ENCODE measurements around the gene CNBP. TPM values are rescaled to one million over a fixed set of nuclear protein-coding genes. Genes with fewer than 3 reads are reported as not detected.
A peak's percentile ranks its signal among the peaks of the same experiment; 100 is the strongest.
"Not testable (repeated sequence)": the region's sequence is repeated elsewhere in the genome, so short reads cannot be mapped to it uniquely, and the experiment has no call there.

CNBP gene
- polyA plus RNA-seq, 1 donor, result 399 TPM

DNA sequence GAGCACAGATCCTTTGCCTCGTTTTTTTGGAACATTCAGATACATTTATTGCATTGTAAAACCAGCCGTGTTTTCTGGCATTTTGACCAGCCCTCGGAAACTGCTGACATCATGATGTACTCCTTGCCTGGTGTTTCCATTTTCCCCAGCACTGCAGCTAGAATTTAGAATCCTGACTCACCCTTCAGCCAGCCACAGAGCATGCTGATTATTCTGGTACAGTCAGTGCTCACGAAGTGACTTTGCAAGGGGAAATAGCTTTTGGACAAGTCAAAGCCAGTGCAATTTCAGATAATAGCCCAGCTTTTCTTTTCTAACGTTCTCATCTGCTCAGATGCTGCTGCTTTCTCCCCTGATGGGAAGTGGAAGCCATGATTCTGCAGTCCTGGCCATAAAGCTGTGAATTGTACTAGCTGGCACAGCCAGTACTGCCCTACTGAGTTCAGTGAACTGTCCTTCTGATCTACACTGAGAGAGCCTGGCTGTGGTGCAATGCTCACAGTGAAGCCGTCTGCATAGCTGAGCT is 12.1 kb upstream of the CNBP start:
- no peak for DNase-seq

DNA sequence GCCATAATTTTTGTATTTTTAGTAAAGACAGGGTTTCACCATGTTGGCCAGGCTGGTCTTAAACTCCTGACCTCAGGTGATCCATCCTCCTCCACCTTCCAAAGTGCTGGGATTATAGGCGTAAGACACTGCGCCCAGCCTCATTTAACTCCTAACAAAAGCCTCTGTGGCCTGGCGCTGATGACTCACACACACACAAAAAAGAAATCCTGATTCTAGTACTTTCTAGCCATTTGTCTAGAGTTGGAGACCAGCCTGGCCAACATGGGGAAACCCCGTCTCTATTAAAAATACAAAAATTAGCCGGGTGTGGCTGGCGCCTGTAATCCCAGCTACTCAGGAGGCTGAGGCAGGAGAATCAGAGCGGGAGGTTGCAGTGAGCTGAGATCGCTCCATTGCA is 6.1 kb upstream of the CNBP start:
- not testable (repeated sequence) for DNase-seq

DNA sequence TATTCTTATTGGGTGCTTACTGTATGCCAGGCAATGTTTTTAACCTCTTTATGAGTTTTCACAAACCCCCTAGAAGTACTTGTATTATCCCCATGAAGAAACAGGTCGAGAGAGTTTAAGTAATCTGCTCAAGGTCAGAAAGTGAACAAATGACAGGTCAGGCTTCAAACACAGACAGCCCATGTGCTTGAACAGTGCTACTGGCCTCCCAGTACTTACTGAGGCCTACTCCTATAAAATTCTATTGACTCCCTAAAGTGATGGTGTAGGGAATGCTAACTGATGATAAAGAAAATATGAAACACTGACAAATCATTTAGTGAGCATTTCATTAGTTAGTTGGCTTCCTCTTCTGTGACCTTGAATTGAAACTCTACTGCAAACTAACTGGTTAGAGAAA is 4.2 kb upstream of the CNBP start:
- no peak for DNase-seq

DNA sequence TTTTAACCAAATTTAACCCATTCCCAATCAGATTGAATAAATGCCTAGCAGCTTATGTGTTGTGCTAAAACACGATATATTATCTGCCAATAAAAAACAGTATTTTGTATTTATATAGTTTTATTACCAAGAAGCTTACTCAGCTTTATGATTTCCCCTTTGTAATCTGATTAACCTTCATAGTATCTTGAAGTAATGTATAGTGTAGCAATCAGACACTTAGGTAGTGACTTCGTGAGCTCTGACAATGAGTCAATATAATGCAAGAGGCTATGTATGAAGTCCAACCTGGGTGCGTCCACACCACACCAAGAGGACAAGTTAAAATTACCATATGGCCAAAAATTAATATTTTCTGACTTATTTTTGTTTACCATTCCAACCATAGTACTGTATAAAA is 2.1 kb upstream of the CNBP start:
- no peak for DNase-seq

DNA sequence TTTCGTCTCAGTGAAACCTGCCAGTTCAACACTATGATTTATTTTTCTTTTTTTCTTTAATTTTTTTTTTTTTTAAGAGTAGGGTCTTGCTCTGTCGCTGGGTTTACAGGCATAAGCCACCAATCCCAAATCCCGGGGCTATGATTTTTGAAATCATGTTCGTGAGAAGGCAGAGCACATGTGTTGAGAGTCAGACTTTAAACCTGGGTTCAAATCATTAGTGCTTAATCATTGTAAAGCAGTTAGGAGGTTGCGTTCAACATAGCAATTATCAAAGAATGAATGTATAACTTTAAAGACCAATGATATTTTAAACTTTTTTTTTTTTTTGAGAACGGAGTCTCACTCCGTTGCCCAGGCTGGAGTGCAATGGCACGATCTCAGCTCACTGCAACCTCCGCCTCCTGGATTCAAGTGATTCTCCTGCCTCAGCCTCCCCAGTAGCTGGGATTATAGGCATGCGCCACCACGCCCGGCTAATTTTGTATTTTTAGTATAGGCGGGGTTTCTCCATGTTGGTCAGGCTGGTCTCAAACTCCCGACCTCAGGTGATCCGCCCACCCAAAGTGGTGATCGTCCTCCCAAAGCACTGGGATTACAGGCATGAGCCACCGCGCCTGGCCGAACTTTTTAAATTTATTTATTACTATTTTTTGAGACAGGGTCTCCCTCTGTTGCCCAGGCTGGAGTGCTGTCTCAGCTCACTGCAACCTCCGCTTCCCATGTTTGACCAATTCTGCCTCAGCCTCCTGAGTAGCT is 1.3 kb upstream of the CNBP start:
- DNase-seq, result not testable (repeated sequence)

DNA sequence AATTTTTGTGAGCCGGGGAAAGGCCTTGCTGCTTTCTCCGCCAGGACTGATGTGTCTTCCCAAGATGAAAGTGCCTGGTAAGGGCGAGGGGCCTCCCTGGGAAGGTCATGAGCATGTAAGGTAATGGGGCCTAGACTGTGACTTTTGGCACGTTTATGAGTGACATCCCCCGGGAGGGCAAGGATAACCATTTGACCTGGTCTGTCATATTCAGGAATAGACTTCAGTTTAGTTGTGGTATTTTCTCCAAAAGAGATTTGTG is 631 bp upstream of the CNBP start:
- DNase-seq, result no peak

DNA sequence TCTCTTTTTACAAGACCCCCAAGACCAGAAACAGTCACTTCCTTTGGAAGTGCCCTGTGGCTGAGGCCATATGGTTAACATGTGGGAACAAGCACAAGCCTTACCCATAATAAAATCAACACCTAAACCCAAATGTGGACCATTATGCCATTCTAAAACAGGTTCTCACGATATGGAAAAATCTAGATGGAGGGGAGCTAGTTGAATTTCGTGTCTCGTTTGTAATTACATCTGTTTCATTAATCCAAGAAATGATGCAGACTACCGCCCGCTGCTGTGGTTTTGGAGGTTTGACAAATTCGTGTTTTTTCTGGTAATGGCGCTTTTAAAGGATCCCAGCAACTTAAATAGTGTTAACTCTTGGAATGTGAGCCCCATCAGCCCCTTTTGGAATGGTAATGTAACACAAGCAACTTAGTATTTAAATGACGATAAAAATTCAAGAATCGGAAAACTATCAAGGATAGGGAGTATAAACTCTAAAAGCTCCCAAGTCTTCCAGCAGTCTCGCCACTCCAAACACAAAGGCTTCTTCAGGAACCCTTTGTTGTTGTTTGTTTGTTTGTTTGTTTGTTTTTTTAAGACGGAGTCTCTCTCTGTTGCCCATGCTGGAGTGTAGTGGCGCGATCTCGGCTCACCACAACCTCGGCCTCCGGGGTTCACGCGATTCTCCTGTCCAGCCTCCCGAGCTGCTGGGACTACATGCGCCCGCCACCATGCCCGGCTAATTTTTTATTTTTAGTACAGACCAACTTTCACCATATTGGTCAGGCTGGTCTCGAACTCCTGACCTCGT is 1.1 kb downstream of the CNBP start:
- DNase-seq, result no peak

DNA sequence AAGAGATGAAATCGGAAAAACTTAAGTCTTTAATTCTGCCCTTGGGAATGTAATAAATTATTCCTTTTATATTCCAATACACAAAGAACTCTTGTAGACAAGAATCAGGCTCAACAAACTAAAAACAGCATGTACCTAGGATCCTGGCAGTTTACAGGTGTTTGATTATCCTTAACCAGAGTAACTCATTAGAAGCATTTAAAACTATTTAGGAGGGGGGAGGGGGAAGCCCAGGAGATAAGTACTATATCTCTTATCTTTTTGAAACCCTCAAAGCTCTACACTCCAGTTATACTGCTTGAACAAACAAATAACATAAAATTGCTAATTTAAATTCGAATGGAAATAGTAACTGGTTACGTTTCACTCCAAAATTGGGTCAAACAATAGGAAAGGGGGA is 1.9 kb downstream of the CNBP start:
- no peak for DNase-seq

DNA sequence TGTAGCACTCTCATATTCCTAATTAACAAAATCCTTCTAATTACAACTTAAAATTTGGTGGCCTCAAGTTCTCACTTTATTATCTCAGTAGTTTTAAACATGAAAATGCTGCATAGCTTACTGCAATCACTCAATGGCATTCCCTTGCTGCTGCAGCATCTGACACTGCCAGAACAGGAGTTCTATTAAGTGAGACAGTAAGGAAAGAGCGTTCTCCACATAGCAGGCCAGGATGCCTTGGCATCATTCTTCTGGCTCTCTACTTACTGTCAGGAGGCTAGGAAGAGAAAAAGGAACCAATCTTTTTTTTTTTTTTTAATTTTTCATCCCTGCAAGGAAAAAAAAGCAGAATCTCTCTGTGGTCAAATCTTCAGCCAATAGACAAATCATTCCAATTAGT is 3.2 kb downstream of the CNBP start:
- DNase-seq, result no peak

DNA sequence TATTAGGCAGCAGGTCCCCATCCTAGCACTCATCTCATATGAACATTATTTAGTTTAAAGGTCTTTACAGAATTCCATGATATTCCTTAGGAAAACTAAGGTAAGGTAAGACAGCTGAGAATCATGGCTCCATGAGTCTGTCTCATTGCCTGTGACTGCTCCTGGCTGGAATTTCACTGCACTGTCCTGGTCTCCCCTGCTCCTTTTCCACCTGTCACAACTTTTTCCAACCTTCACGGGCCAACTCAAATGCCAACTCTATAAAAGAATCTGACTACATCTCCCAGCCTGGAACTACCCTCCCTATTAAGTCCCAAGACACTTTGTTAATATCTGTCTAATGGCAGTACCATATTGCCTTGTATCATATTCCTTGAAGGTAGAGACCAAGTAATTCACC is 7.6 kb downstream of the CNBP start:
- DNase-seq, result no peak

DNA sequence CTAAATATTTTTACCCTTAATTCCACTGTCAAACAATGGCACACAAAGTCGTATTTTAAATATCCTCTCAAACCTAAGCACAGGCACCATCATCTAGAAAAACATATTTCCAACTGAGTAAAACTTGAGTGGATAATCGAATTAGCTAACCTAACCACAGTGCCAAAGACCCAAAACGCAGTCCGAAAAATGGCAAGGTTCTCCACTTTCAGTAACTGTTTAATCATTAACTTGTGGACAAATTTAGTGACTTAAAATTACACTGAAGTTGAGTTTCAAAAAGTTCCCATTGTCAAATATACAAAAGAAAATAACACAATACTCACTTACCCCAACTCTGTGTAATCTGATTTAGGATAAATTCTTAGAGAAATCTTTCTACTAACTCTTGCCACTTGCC is 10.0 kb downstream of the CNBP start:
- no peak for DNase-seq

DNA sequence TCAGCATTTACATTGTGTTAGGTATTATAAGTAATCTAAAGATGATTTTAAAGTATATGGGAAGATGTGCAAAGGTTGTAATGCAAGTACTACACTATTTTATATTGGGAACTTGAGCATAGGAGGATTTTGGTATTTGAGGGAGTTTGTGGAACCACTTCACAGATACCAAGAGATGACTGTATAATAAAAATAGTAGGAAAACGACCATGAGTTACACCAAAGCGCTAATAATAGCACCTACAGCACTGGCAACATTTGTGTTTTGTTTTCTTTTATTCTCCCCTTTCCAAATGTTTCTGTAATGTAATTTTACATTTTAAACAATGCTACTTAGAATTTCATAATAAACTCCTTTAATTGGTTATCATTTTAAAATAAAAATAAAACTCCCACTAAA is 10.5 kb downstream of the CNBP start:
- DNase-seq, result no peak

DNA sequence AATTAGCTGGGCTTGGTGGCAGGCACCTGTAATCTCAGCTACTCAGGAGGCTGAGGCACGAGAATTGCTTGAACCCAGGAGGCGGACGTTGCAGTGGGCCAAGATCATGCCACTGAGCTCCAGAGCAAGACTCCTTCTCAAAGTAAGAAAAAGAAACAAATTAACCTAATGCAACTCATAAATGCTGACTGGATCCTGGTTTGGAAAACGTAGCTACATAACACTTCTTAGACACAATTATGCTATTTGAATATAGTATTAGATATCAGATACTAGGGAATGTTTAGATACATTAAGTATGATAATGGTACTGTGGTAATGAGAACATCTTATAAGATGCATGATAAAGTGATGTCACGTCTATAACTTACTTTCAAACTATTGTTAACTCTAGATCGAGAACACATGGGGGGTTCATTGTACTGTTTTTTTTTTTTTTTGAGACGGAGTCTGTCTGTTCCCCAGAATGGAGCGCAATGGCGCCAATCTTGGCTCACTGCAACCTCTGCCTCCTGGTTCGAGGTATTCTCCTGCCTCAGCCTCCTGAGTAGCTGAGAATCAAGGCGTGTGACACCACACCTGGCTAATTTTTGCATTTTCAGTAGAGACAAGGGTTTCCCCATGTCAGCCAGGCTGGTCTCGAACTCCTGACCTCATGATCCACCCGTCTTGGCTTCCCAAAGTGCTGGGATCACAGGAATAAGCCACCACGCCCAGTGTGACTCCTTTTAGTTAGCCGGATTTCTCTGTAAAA is 16.9 kb downstream of the CNBP start:
- no peak for DNase-seq

DNA sequence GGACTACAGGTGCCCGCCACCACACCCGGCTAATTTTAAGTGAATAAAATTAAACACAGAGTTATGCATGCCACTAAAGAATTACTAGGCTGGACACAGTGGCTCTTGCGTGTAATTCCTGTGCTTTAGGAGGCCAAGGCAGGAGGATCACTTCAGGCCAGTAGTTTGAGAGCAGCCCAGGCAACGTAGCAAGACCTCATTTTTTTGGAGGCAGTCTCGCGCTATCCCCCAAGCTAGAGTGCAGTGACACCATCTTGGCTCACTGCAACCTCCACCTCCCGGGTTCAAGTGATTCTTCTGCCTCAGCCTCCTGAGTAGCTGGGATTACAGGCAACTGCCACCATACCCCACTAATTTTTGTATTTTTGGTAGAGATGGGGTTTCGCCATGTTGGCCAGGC is 18.1 kb downstream of the CNBP start:
- not testable (repeated sequence) for DNase-seq

DNA sequence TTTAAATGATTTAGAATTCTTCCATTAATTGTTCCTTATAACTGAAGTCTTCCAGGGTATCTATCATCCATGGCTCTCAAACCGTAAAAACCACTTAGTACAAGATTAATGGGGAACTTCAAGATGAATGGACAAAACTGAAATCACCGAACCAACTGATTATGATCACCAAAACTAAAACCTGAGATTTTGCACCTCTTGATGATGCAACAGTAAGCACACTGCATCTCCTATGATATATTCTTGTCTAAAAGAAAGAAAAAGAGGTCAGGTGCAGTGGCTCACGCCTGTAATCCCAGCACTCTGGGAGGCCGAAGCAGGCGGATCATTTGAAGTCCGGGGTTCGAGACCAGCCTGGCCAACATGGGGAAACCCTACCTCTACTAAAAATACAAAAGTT is 19.2 kb downstream of the CNBP start:
- DNase-seq, result no peak

DNA sequence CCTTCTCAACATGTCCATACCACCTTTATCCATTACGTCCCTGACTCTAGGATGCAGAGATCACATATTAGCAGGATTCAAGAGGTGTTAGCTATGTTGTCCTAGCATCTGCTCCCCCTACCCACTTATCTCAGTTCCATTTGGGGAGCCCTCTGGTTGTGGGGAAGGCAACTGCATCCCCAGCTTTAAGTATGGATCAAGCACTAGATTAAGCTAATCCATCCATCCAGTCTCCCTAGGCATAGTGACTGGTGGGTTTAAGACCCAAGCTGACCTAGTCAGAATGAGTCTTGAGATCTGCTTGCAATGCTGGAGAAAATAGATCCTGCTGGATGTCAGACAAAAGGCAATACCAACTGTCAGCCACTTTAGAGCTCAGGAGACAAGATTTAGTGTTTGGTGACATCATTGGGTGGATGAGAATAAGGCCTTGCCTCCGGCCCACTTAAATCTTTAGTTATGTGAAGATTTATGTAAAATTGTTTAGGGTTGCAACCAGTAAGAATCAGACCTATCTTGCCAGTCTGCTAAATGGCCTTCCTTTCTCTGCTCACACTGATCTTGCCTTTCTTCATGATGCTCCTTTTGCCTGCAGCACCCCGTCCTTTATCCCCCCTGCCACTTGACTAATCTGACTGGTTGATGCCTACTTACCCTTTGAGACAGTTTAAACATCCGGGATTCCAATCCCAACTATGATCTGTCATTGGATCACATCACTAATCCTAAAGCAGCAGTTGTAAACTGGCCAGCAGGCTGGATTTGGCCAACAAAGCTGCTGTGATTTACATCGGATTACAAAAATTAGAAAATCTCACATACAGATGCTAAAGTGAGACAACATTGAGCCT is 20.7 kb downstream of the CNBP start:
- DNase-seq, result no peak

DNA sequence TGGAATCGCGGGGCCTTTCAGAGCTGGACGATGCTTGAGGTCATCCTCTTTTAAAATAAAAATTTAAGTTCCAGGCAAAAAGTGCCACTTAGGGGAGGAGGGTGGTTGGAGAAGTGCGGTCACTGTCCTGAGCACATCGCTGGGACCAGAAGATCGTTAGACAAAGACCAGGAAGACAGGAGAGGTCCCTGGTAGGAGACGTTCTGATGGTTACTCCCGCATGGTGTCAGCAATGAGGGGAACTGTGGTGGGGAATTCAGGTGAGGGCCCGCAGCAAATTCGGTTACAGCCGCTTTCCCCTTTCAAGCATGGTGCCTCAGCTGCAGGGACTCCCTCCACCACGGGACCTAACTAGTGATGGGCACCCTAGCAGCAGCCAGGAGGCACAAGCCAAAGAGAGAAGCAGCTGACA is 21.8 kb downstream of the CNBP start:
- no peak for DNase-seq

DNA sequence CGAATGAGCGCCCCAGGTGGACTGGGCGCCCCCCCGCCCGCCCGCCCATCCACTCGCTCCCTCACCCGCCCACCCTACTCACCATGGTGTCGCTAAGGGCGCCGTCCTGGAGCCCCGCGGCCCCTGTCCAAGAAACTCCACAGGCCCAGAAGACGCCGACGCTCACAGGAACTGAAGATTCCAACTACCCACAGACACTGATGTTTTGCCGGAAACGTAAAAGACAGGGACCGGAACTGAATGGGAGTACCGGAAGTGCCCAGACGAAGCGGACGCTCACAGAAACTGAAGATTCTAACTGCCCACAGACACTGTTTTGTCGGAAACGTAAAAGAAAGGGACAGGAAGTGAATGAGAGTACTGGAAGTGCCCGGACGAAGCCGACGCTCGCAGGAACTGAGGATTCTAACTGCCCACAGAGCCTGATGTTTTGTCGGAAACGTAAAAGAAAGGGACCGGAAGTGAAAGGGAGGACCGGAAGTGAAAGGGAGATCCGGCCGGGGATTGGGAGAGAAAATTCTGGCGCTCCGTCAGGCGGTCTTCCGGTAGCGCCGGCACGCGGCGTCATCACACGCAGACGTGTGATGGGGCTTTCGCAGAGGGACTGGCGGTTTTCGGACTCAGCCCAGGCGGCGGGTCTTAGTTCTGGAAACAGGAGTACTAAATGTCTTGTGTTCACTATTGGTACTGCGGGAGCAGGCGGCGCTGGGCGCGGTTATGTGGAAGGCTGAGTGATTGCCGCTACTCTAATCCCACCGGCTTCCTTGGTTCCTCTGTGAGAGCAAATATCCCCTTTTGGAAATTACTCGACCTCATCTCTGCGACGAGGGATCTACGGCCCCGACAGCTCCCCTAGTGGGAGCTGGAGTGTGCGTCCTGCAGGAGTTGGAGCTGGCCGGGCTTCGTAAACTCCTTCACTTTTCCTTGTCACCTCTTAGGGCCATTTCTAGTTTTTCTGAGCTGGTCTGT is 22.5 kb downstream of the CNBP start, which contains the start of gene ISY1:
ISY1 (minus strand) TSS at position 173 of the 969 bp plus-strand sequence; CDS start at position 85, 88 bp downstream.
- DNase-seq, result peak; percentile 98

DNA sequence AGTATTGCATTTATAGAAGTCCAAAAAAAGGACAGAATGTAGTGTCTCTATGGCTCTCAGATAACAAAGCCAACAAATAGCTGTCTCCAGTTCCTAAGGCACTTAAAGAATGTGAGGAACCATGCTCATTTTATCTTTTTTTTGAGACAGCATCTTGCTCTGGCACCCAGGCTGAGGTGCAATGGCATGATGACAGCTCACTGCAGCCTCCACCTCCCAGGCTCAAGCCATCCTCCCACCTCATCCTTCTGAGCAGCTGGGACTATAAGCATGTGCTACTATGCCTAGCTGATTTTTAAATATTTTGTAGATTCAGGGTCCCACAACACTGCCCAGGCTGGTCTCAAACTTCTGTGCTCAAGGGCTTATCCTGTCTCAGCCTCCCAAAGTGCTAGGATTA is 38.9 kb downstream of the CNBP start:
- DNase-seq, result no peak

DNA sequence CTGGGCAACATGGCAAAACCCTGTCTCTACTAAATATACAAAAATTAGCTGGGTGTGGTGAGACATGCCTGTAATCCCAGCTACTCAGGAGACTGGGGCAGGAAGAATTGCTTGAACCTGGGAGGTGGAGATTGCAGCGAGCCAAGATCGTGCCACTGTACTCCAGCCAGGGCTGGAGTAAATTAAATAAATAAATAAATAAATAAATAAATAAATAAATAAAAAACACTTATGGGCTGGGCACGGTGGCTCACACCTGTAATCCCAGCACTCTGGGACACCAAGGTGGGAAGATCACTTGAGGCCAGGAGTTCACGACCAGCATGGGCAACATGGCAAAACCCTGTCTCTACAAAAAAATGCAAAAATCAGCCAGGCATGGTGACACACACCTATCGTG is 42.7 kb downstream of the CNBP start:
- DNase-seq, result not testable (repeated sequence)

DNA sequence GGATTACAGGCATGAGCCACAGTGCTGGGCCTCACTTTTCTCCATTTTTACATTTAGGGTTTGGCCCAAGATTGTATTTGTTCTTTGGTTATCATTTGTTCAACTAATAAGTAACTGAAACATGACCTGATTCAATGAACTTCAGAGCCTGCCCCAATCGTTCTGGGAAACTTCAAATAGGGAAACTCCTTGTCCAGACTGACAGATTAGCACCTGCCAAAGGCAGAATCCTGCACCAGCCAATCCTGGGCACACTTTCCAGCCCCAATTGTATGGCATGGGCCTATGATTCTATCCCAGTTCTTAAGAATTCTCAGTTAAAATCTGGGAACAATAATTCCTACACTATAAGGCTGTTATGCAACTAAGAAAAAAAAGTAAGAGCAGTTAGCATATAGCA is 43.8 kb downstream of the CNBP start:
- DNase-seq, result no peak

All from left kidney (tissue), 2 donors.